ENCODE measurements around the gene CACHD1.

Gene CACHD1

DNA sequence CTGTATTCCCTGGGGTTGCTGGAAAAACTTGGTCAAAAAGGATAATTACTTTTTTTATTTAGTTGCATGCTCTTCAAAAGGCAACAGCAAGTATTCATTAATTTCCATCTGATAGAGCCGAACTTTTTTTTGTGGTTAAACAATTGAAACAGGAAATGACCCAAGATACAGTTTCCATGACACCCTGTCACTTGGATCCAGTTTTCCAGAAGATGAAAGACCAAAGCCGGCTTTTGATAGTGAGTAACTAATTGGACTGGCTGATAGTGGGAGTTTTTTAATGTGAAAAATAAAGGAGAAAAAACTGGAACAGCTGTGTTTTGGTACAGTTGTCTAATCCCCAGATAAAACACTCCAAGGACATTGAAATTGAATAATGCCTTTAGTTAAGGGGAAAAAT lies 33.0 kb downstream of the CACHD1 start:
- Histone ChIP-seq H3K9me3 (ENCODE audit: insufficient read depth, low read length) (no peaks in the 10 kb centered on the region), H3K79me2 (ENCODE audit: low read length) (no peaks in the 10 kb centered on the region), H4K20me1 (ENCODE audit: insufficient read depth, low read length) (no peaks in the 10 kb centered on the region), H3K4me2 (ENCODE audit: low read length) (no peak overlapping the region), H3K4me1 (ENCODE audit: low read length) (peaks cover 5% of the 10 kb centered on the region; the same call in 1 of the 2 replicates), H3K27ac (ENCODE audit: low read length) (no peak overlapping the region), H2AFZ (ENCODE audit: low read depth, low read length) (no peak overlapping the region), H3K4me3 (ENCODE audit: low read length) (no peak overlapping the region), H3K27me3 (ENCODE audit: low read depth, low read length) (no peaks in the 10 kb centered on the region), H3K9ac (ENCODE audit: low read length) (no peak overlapping the region), H3K36me3 (replicated peaks; ENCODE audit: low read depth, low read length) (no peaks in the 10 kb centered on the region)
- TF ChIP-seq, protein P1, sequence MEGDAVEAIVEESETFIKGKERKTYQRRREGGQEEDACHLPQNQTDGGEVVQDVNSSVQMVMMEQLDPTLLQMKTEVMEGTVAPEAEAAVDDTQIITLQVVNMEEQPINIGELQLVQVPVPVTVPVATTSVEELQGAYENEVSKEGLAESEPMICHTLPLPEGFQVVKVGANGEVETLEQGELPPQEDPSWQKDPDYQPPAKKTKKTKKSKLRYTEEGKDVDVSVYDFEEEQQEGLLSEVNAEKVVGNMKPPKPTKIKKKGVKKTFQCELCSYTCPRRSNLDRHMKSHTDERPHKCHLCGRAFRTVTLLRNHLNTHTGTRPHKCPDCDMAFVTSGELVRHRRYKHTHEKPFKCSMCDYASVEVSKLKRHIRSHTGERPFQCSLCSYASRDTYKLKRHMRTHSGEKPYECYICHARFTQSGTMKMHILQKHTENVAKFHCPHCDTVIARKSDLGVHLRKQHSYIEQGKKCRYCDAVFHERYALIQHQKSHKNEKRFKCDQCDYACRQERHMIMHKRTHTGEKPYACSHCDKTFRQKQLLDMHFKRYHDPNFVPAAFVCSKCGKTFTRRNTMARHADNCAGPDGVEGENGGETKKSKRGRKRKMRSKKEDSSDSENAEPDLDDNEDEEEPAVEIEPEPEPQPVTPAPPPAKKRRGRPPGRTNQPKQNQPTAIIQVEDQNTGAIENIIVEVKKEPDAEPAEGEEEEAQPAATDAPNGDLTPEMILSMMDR (IDR thresholded peaks at IDR 0.05; ENCODE audit: low read depth, low read length) = no peak
- no peak for TF ChIP-seq EZH2phosphoT487 (IDR thresholded peaks at IDR 0.05; ENCODE audit: low read depth)

DNA sequence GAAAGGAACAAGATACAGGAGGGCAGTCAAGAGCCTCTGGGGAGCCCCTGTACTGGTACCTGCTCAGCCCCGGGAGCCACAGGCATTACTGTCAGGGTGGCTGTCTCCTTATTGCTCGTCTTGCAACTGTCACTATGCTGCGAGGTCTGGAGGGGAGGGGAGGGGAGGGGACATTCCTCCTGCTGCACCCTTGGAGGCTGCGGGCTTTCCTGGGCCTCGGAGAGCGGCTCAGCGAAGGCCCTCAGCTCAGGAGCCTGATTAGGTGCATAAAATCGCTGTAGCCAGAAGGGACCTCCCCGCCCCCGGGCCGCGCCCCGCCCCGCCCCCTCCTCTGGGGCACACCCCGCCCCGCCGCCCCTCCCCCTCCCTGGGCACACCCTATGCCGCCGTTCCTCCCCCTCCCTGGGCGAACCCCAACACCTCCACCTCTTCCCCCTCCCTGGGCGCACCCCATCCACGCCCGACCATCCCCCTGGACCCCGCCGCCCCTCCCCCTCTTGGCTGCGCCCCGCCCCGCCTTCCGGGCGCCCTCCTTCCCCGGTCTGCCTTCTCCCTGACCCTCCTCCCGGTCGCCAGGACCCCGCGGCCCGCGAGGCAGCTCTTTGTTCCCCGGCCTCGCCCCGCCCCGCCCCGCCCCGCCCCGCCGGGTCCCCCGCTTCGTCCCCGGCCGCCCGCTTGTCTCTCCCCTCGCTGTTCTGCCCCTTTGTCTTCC lies 35.5 kb downstream of the CACHD1 start:
- H3K9me3 ChIP-seq (ENCODE audit: insufficient read depth, low read length) = no peaks in the 10 kb centered on the region
- H3K36me3 ChIP-seq (replicated peaks; ENCODE audit: low read depth, low read length) = no peaks in the 10 kb centered on the region
- H3K27me3 ChIP-seq (ENCODE audit: low read depth, low read length) = no peaks in the 10 kb centered on the region
- no peak overlapping the region for H2AFZ ChIP-seq (ENCODE audit: low read depth, low read length)
- H3K4me3 ChIP-seq (ENCODE audit: low read length) = peak overlapping the region; percentile 78
- no peak overlapping the region for H3K27ac ChIP-seq (ENCODE audit: low read length)
- peak overlapping the region; percentile 39 for H3K9ac ChIP-seq (ENCODE audit: low read length)
- peaks cover 5% of the 10 kb centered on the region; the same call in 1 of the 2 replicates for H3K4me1 ChIP-seq (ENCODE audit: low read length)
- H3K4me2 ChIP-seq (ENCODE audit: low read length) = peak overlapping the region; percentile 83
- no peaks in the 10 kb centered on the region for H4K20me1 ChIP-seq (ENCODE audit: insufficient read depth, low read length)
- no peak for TF ChIP-seq EZH2phosphoT487 (IDR thresholded peaks at IDR 0.05; ENCODE audit: low read depth)
- TF ChIP-seq, protein P1 (IDR thresholded peaks at IDR 0.05; ENCODE audit: low read depth, low read length) = no peak
- H3K79me2 ChIP-seq (ENCODE audit: low read length) = no peaks in the 10 kb centered on the region

DNA sequence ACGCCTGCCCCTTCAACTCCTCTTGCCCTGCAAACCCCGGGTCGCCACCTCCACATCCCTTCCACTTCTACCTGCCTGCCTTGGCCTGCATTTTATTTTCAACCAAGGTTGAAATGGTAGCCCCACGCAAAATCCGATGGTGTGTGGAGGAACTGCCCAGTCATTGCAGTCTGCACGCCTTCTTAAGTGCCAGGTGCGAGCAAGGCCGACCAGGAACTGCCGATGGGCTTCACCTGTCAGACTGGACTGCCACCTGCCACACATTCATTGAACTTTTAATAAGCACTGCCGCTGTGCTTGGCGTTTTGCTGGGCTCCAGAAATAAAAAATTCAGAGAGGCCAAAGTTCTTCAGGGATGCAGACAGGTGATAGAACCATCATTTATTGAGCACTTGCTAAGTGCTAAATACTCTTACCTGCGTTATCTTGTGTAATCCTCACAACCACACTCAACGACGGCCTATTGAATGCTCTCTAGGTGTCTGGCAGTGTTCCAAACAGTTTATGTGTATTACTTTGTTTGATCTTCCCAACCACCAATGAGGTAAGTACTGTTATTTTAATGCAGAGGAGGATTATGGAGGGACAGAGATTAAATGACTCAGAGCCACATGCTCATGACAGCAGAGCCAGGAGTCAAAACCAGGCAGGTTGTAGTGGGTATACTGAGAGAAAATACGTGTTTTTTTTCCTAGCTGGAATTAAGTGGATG lies 36.2 kb downstream of the CACHD1 start:
- no peaks in the 10 kb centered on the region for H4K20me1 ChIP-seq (ENCODE audit: insufficient read depth, low read length)
- TF ChIP-seq EZH2phosphoT487 (IDR thresholded peaks at IDR 0.05; ENCODE audit: low read depth) = no peak
- TF ChIP-seq, protein P1 (IDR thresholded peaks at IDR 0.05; ENCODE audit: low read depth, low read length) = no peak
- peak overlapping the region; percentile 83 for H3K4me2 ChIP-seq (ENCODE audit: low read length)
- H3K27me3 ChIP-seq (ENCODE audit: low read depth, low read length) = no peaks in the 10 kb centered on the region
- no peaks in the 10 kb centered on the region for H3K9me3 ChIP-seq (ENCODE audit: insufficient read depth, low read length)
- peak overlapping the region; percentile 65; the same call in 1 of the 2 replicates for H2AFZ ChIP-seq (ENCODE audit: low read depth, low read length)
- H3K27ac ChIP-seq (ENCODE audit: low read length) = no peak overlapping the region
- no peaks in the 10 kb centered on the region for H3K36me3 ChIP-seq (replicated peaks; ENCODE audit: low read depth, low read length)
- H3K9ac ChIP-seq (ENCODE audit: low read length) = peak overlapping the region; percentile 39; the same call in 1 of the 2 replicates
- no peaks in the 10 kb centered on the region for H3K79me2 ChIP-seq (ENCODE audit: low read length)
- peaks cover 5% of the 10 kb centered on the region; the same call in 1 of the 2 replicates for H3K4me1 ChIP-seq (ENCODE audit: low read length)
- H3K4me3 ChIP-seq (ENCODE audit: low read length) = peak overlapping the region; percentile 78

DNA sequence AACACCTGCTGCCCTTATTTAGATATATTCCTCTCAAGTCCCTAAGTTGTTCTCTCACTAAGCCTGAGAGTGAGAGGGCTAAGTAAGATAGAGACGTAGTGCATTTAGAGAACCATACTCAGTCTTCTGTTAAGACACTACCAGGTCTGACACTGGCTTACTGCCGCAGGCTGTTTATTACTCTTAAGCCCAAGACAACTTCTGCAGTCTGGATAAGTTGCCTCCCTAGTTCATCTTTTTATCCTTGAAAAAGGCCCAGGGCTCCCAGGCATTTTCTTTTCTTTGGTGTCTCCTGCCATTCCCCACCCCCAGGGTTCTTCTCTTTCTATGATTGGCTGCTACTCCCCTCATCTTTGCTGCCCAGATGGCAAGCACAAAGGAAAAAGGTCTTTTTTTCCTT lies 38.7 kb downstream of the CACHD1 start:
- H3K9ac ChIP-seq (ENCODE audit: low read length) = no peak overlapping the region
- peaks cover 10% of the 10 kb centered on the region; the same call in 1 of the 2 replicates for H3K4me1 ChIP-seq (ENCODE audit: low read length)
- H2AFZ ChIP-seq (ENCODE audit: low read depth, low read length) = no peak overlapping the region
- no peak overlapping the region for H3K4me3 ChIP-seq (ENCODE audit: low read length)
- no peaks in the 10 kb centered on the region for H3K36me3 ChIP-seq (replicated peaks; ENCODE audit: low read depth, low read length)
- no peak overlapping the region for H3K4me2 ChIP-seq (ENCODE audit: low read length)
- H3K79me2 ChIP-seq (ENCODE audit: low read length) = no peaks in the 10 kb centered on the region
- no peaks in the 10 kb centered on the region for H3K9me3 ChIP-seq (ENCODE audit: insufficient read depth, low read length)
- TF ChIP-seq, protein P1 (IDR thresholded peaks at IDR 0.05; ENCODE audit: low read depth, low read length) = no peak
- no peak for TF ChIP-seq EZH2phosphoT487 (IDR thresholded peaks at IDR 0.05; ENCODE audit: low read depth)
- H4K20me1 ChIP-seq (ENCODE audit: insufficient read depth, low read length) = no peaks in the 10 kb centered on the region
- no peaks in the 10 kb centered on the region for H3K27me3 ChIP-seq (ENCODE audit: low read depth, low read length)
- no peak overlapping the region for H3K27ac ChIP-seq (ENCODE audit: low read length)
